Activated T-cell treated with anti-CD3 and anti-CD28 coated beads, Interleukin-2, amount 50 U/mL, for 24 hours (primary cell): Measurements from ENCODE around the gene HACD4.

Experiments used
- DNase-seq: peaks from one replicate; pipeline ENCODE4 v3.0.0-alpha.2; 2020
- H3K27ac Mint-ChIP-seq: 2 replicates; pipeline ENCODE4 v1.8.0; 2020; ENCODE audit warnings: mild to moderate bottlenecking, mixed read lengths
- H3K27me3 Mint-ChIP-seq: 2 replicates; pipeline ENCODE4 v1.8.0; 2020; ENCODE audit warnings: mixed read lengths
- H3K36me3 Mint-ChIP-seq: 2 replicates; pipeline ENCODE4 v1.8.0; 2020; ENCODE audit warnings: low read depth, mixed read lengths
- H3K4me1 Mint-ChIP-seq: 2 replicates; pipeline ENCODE4 v1.8.0; 2020; ENCODE audit warnings: low read depth, mixed read lengths
- H3K4me3 Mint-ChIP-seq: 2 replicates; pipeline ENCODE4 v1.8.0; 2020; ENCODE audit warnings: mild to moderate bottlenecking, moderate library complexity, mixed read lengths
- H3K9me3 Mint-ChIP-seq: 2 replicates; pipeline ENCODE4 v1.8.0; 2020; ENCODE audit warnings: mixed read lengths

Gene HACD4

DNA sequence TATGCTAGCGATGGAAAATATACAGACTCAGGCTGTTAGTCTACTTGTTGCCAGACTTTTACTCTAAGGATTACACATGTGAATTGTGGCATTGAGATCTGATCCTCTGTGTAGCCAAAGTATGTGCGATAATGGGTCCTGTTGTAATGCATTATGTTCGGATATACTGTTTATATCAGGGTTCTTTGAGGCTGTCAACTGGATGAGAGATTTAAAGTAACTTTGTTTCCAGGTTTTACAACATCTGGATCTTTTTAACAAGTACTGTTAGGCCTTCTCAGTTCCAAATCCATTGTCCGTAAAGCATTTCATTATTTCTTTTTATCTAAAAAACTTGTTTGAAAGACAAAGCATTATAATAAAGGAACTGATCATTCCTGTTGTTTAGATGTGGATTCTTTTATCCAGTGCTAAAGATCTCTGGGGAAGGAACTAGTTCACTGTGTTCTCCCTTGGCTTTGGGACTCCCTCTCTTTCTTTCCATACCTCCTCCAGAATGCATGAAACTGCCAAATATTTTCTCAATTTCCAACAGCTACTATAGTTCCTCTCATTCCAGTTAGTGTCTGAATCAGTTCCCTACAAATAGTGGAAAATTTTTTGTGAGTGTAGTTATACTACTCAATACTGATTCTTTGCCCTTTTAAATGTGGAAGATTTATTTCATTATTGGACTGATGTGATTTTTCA is 68.8 kb downstream of the HACD4 start:
- H3K27me3 Mint-ChIP-seq = no peaks in the 10 kb centered on the region
- no peak for DNase-seq
- H3K9me3 Mint-ChIP-seq = no peaks in the 10 kb centered on the region
- no peaks in the 10 kb centered on the region for H3K4me1 Mint-ChIP-seq
- no peak overlapping the region for H3K27ac Mint-ChIP-seq
- H3K36me3 Mint-ChIP-seq = peaks cover 38% of the 10 kb centered on the region
- no peak overlapping the region for H3K4me3 Mint-ChIP-seq

DNA sequence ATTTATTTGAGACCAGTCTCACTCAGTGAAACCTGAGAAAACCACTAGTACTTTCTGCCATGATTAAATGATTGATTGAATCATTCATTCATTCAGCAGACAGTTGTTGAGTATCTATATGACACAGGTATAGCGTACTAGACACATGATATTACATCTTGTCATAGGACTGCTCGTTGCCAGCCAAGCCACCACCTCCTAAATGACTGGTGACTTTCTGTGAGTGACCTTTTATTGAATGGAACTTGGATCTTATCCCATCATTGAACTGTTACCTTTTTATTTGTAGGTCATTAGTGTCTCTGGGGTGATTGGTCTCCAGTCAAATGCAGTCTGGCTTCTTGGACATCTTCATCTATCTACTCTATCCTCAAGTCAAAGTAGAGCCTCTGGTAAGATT is 80.7 kb downstream of the HACD4 start:
- H3K27me3 Mint-ChIP-seq = no peaks in the 10 kb centered on the region
- no peak overlapping the region for H3K27ac Mint-ChIP-seq
- H3K36me3 Mint-ChIP-seq = peaks cover 64% of the 10 kb centered on the region
- peaks cover 2% of the 10 kb centered on the region for H3K4me1 Mint-ChIP-seq
- H3K9me3 Mint-ChIP-seq = no peaks in the 10 kb centered on the region
- no peak for DNase-seq
- no peak overlapping the region for H3K4me3 Mint-ChIP-seq
